GM19193 (cell line): ENCODE data around the gene IRGC.

Experiments
- POLR2A ChIP-seq: IDR thresholded peaks from 4 replicates; pipeline ENCODE4 v1.6.1; 2011; ENCODE audit not compliant: insufficient read depth, insufficient read length; ENCODE audit errors: extremely low read depth

IRGC gene

DNA sequence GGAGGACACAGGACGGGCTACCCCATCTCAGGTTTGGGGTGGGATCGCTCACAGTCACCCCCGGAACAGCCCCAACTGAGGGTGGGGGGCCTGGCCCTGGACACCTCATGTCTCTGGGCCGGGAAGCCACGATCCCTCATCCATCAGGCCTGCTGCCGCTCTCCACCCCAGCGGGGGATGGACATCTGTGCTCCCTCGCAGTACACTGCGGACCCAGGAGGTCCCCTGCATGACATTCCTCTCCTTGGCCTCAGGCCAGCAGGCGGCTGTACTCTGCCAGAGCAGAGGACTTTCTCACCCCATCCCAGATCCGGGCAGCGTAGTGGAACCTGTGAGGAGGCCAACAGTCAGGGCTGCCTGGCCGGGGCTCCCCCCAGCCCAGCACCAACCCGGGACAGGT, 15.5 kb downstream of the IRGC start:
- TF ChIP-seq POLR2A = no peak

DNA sequence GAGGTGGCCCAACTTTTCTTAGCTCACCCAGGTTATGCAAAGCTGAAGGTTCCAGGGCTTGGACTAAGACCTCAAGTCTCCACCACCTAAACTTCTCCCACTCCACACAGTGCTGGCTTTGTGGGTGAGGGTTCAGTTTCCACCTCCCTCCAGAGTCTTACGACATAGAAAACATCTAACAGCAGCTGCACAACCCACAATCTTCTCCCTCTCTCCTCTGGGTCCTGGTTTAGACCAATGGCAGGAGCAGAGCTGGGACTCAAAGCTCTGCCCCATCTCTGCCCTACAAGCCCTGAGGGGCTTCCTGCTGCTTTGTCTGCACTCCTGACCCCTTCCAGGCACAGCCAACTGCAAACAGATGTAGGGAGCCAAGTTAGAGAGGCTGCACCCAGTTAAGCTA, 16.0 kb downstream of the IRGC start:
- no peak for TF ChIP-seq POLR2A

DNA sequence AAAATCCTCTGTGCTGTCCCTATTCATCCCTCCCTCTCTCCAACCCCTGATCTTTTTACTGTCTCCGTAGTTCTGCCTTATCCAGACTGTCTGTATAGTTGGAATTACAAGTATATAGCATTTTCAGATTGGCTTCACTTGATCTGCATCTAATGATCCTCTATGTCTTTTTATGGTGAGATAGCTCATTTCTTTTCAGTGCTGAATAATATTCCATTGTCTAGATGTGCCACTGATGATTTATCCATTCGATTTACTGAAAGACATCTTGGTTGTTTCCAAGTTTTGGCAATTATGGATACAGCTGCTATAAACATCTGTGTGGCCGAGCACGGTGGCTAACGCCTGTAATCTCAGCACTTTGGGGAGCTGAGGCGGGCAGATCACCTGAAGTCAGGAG, 19.1 kb downstream of the IRGC start:
- no peak for TF ChIP-seq POLR2A

DNA sequence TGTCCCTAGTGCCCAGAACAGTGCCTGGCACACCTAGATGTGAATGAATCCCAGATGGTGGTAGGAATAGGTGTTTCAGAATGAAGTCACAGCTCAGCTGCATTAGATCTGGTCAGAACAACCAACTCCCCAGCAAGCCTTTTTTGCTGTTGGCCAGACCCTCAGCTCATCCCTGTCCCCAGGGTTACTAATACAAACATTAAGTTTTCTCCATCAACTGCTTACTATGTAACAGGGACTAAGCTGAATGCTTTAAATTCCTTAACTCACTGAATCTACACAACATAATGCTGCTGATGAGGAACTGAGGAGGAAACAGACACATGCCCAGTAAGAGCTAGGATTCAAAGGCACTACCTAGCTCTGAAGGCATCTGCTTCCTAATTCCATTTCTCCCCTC, 20.1 kb downstream of the IRGC start:
- TF ChIP-seq POLR2A = no peak

DNA sequence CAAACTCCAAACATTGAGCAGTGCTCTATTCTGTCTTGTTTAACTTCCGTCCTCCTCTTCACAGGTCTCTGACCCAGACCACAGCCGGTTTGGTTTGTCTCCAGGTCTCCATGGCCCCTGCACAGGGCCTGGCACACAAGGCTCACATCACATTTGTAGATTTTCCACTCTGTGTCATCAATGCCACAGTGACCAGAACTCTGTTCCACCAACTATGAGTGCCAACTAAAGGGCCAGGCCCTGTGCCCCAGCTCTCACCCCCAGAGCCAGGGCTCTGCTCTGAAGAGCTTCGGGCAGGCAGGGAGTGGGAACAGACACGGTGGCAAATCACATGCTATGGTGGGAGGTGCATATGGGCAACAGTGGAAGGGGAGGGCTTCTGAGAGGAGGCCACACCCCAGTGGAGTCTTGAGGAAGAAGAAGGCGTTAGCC, 22.9 kb downstream of the IRGC start:
- no peak for TF ChIP-seq POLR2A

DNA sequence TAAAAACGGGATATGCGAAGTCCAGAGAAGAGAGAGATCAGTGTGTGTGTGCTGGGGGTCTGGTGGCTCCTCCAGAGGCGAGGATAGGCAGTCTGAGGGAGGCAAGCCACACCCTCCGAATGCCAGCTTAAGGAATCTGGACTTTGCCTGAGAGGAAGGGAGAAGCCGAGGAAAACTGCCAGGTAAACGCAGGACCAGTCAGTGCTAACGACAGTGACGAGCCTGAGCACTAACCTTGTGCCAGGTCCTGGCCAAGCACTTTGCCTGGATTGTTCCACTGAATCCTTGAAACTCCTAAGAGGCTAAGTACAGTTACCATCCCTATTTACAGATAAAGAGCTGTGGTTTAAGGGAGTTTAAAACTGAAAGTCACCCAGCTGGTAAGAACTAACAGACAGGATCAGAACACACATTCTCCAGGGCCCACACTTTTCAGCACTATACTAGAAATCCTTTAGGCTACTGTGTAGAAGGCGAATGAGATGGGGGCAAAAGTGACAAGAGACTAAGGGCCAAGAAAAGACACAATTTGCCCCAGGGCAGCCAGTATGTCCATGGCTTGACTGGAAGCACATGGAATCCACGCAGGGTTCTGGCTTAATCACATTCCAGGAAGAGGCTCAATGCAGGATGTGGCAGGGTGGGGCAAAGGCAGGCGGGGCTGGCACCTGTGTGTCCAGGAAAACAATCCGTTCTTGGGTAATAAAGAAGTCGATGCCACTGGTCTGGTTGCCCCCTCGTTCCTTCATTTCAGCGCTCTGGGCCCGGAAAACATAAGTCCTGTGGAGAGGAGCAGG, 23.8 kb downstream of the IRGC start:
- no peak for TF ChIP-seq POLR2A

DNA sequence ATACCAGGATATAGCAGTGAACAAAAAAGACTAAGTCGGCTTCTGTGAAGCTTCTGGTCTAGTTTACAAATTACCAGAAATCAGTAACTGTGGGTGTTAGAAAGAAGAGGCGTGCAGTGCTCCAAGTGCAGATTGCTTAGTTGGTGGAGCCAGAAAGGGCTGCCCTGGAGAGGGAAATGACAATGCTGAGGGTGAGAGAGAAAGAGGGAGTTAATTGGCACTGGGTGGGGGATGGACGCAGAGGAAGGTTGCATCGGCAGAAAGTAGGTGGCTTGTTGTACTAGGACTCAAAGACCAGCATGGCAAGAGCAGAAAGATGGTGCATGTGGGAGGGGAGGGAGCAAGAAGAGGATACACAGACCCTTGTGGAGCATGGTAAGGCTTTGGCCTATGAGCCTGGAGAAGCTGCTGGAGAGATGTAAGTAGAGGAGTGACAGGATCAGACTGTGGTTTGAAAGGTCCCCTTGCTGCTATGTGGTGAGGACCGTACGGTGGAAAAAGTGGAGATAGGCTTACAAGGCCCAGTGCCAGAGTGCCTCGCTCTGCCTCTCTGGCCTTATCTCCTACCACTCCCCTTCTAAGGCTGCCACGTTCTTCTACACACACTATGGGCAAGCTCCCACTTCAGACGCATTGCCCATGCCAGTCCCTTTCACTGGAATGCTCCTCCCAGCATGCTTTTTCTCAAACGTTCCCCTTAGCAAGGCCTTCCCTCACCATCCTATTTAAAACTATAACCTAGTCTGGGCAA, 25.4 kb downstream of the IRGC start:
- TF ChIP-seq POLR2A = no peak

DNA sequence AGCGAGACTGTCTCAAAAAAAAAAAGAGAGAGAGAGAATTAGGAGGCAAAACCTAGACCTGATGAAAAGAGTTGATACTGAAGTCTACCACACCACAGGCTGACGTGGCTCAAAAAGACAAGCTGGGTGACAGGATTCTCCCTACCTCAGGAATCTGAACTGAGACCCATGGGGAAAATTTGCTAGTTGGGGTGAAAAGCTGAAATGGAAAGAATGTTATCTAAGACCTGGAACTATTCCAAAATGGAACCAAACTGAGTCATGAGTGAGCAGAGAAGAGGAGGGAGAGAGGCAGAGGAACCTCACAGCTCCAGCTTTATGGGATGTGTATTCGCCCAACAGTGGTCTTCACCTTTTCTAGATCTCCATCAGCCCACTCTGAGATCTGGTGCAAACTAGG, 27.2 kb downstream of the IRGC start:
- no peak for TF ChIP-seq POLR2A

DNA sequence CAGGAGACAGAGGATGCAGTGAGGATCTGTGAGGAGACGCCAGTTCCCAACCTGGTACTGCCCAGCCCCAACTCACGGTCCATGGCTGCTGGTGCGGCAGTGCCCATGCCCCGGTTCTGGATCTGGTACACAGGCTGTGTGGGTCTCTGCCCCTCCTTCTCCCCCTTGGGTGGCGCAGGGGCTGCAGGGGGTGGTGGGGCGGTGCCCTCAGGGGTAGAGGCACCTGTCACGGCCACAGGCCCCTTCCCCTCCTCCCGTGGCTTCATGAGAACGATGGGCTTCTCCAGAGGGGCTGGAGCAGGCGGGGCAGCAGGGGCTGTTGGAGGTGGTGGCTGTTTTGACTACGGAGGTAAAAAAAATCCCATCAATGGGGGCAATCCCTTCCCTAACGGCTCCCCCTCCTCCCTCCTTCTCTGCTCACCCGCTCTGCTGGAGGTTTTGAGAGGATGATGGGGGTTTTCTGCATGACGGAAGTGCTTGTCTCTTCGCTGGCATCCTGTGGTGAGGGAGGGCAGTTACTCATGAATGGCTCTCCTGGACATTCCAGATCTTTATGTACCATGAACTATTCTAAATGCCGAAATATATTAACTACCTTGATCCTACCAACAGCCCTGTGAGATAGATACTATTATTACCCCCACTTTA, 31.8 kb downstream of the IRGC start:
- TF ChIP-seq POLR2A = no peak

DNA sequence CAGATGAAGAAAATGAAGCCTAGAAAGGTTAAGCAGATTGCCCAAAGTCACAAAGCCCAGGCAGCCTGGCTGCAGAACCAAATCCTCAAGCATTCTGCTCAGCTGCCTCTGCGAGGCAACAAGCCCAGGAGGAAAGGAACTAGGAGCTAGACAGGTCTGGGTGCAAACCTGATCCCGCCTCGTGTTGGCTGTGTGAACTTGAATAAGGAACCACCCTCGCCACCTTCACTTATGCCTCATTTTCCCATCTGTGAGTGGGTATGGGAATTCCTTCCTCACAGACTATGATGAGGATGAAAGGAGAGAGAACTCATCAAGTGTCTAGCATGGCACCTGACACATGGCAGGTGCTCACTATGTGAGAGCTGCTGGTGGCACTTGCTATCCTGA, 32.3 kb downstream of the IRGC start:
- no peak for TF ChIP-seq POLR2A

DNA sequence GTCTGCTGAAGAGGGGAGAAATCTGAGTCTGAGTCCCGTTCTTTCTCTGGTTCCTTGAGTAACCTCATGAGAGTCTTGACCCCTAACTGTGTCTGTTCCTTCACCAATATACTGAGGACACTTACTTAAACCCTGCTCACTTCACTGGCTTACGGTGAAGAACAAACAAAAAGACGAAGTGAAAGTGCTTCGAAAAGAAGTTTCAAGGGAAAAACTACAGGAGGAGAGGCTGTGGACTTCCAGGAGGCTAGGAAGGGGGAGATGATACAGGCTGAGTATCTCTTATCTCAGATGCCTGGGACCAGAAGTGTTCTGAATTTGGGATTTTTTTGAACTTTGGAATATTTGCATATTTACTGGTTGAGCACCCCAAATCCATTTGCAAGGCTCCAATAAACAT, 32.8 kb downstream of the IRGC start:
- TF ChIP-seq POLR2A = no peak

DNA sequence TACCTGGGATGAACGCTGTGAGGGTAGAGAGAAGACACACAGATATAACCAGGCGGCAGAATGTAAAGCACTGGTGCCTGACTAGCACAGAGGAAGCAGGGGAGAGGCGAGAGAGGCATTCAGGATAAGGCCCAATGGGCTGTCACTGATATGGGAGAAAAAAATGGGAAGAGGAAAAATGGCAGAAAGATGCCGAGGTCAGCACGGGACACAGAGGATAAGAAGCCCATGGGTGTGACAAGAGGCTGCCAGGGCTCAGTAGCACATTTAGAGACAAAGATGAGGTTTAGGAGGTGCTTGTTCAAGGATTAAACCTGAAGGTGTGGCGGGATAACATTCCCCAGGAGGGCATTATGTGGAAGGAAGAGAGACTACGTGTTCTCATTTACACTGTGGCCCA, 33.3 kb downstream of the IRGC start:
- no peak for TF ChIP-seq POLR2A

DNA sequence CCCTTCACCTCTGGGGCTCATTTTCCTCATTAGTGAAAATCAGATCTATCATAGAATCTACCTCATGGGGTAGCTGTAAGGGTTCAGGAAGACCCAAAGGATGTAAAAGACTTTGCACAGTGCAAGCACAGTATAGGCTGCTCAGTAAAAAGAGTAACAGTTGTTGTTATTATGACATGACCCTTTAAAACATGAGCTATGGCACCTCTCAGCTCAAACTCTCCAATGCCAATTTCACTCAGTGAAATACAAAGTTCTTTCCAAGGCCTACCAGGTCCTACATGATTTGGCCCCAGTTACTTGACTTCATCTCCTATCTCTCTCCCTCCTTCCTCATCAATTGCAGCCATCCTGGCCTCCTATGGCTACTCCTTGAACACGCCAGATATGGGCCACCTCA, 34.0 kb downstream of the IRGC start:
- TF ChIP-seq POLR2A = no peak

DNA sequence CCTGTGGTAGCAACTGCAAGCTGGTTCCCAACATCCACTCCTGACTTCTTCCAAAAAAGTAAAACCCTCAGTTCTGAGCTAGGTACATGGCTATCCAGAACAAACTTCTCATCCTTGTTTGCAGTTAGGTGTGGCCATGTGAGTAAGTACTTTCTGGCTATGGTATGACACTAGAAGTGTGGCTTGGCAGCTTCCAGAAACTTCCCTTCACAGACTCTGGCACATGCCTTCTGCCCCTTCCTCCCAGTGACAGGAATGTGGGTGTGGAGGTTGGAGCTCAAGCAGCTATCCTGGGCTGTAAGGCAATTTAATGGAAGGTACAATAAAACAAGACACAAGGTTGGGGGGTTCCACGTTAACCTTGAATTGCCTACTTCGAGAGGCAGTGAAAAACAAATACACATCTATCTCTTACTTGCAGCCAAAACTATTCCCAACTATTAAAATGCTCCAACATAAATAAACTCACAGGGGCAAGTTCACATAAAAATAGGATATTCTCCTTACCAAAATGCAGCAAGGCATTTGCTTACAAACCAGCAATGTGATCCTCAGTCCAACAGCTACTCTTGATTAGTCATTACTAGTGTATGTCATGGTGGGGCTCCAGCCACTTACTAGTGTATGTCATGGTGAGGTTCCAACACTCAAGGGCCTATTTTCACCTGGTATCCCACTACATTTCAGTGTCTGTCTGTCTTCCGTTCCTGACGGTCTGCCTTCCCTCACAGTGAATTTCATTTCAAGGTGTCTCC, 35.8 kb downstream of the IRGC start:
- no peak for TF ChIP-seq POLR2A

DNA sequence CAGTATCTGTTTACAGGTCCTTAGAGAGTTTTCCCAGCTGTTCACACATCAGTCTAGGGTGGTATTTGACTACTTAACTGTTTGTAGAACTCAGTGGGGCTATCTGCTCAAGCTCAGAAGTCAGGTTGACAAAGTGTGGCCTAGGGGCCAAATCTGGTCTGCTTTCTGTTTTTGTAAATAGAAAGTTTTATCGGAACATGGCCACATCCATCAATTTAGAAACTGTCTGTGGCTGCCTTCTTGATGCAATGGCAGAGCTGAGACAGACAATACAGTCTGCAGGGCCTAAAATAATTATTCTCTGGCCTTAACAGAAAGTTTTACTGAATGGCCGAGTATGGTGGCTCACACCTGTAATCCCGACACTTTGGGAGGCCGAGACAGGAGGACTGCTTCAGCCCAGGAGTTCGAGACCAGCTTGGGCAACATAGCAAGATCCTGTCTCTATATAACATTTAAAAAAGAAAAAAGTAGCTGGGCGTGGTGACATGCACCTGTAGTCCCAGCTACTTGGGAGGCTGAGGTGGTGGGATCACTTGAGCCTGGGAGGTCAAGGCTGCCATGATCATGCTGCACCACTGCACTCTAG, 36.5 kb downstream of the IRGC start:
- no peak for TF ChIP-seq POLR2A

DNA sequence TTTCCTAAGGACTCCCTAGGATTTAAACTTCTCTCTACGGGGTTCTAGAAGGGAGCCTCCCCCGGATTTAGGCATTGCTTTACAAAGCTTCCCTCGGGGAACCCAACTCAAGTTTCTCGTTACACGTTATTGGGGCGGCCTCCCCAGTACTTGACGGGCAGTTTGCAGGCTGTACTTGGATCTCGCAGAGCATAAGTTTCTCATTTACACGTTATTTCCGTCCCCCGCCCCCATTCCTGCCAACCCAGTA, 38.3 kb downstream of the IRGC start:
- TF ChIP-seq POLR2A = no peak
